Neural progenitor cell (in vitro differentiated cells): Measurements from ENCODE around the gene SYCN. TPM values are rescaled to one million over a fixed set of nuclear protein-coding genes. Genes with fewer than 3 reads are reported as not detected.

Experiments
- DNase-seq: peaks from one replicate; pipeline ENCODE4 v3.0.0-alpha.2; 2016; ENCODE audit warnings: low spot score
- H2AFZ ChIP-seq: fragments of 200-600 bp; sonication (generic); replicated peaks from 2 replicates; pipeline ENCODE4 v1.6.1; 2016; ENCODE audit warnings: antibody characterized with exemption
- H3F3A ChIP-seq: fragments of 200-600 bp; sonication (generic); 2 replicates; pipeline ENCODE4 v1.6.1; 2016; ENCODE audit warnings: antibody characterized with exemption, low read depth
- H3K27ac ChIP-seq: fragments of 200-600 bp; sonication (generic); 2 replicates; pipeline ENCODE4 v1.5.1; 2016; ENCODE audit warnings: mild to moderate bottlenecking
- H3K27me3 ChIP-seq: fragments of 200-600 bp; sonication (generic); 2 replicates; pipeline ENCODE4 v1.6.1; 2016; ENCODE audit warnings: mild to moderate bottlenecking, moderate library complexity
- H3K36me3 ChIP-seq: fragments of 200-600 bp; sonication (generic); 2 replicates; pipeline ENCODE4 v1.5.1; 2016
- H3K4me1 ChIP-seq: fragments of 200-600 bp; sonication (generic); 2 replicates; pipeline ENCODE4 v1.6.1; 2016; ENCODE audit warnings: mixed run types
- H3K4me2 ChIP-seq: fragments of 200-600 bp; sonication (generic); 2 replicates; pipeline ENCODE4 v1.6.1; 2016
- H3K4me3 ChIP-seq: fragments of 200-600 bp; sonication (generic); 2 replicates; pipeline ENCODE4 v1.5.1; 2016
- H3K79me2 ChIP-seq: fragments of 200-600 bp; sonication (generic); 2 replicates; pipeline ENCODE4 v1.6.1; 2016; ENCODE audit warnings: low read depth
- H3K9ac ChIP-seq: fragments of 200-600 bp; sonication (generic); 2 replicates; pipeline ENCODE4 v1.6.1; 2016
- H3K9me3 ChIP-seq: fragments of 200-600 bp; sonication (generic); 2 replicates; pipeline ENCODE4 v1.5.1; 2016; ENCODE audit warnings: low read depth
- H4K20me1 ChIP-seq: fragments of 200-600 bp; sonication (generic); 2 replicates; pipeline ENCODE4 v1.6.1; 2016; ENCODE audit warnings: low read depth
- H3K27ac Mint-ChIP-seq: 3 replicates; pipeline ENCODE4 v1.8.0; 2021; ENCODE audit warnings: mixed read lengths
- H3K27me3 Mint-ChIP-seq: 2 replicates; pipeline ENCODE4 v1.8.0; 2022; ENCODE audit warnings: low read depth, mild to moderate bottlenecking, inconsistent platforms, moderate library complexity, mixed read lengths; ENCODE audit not compliant: insufficient read depth
- H3K36me3 Mint-ChIP-seq: 3 replicates; pipeline ENCODE4 v1.8.0; 2021; ENCODE audit warnings: mixed read lengths
- H3K4me1 Mint-ChIP-seq: 3 replicates; pipeline ENCODE4 v1.8.0; 2021; ENCODE audit warnings: mixed read lengths
- H3K4me3 Mint-ChIP-seq: 3 replicates; pipeline ENCODE4 v1.8.0; 2021; ENCODE audit warnings: mild to moderate bottlenecking, moderate library complexity, mixed read lengths
- H3K9me3 Mint-ChIP-seq: 3 replicates; pipeline ENCODE4 v1.8.0; 2020; ENCODE audit warnings: mixed read lengths
- EZH2 ChIP-seq: fragments of 200-600 bp; sonication (generic); IDR thresholded peaks from 2 replicates; pipeline ENCODE4 v1.6.1; 2017; ENCODE audit warnings: antibody characterized with exemption, mild to moderate bottlenecking, moderate library complexity
- EZH2phosphoT487 ChIP-seq: fragments of 200-600 bp; sonication (generic); IDR thresholded peaks from 2 replicates; pipeline ENCODE4 v1.6.1; 2017; ENCODE audit warnings: antibody characterized with exemption
- total RNA-seq: library from RNA; depleted of rRNA; stranded (reverse); fragments of >200 nt; gene quantifications from 2 replicates; pipeline ENCODE4 v1.2.3, GENCODE V29; 2015; ENCODE audit warnings: low replicate concordance
- TF ChIP-seq, protein P1 (sequence below): fragments of 200-600 bp; sonication (generic); IDR thresholded peaks from 2 replicates; pipeline ENCODE4 v1.5.1; 2017; ENCODE audit warnings: antibody characterized with exemption, mild to moderate bottlenecking

Gene SYCN
- total RNA-seq, 1 donor from 2014 or later: not detected

DNA sequence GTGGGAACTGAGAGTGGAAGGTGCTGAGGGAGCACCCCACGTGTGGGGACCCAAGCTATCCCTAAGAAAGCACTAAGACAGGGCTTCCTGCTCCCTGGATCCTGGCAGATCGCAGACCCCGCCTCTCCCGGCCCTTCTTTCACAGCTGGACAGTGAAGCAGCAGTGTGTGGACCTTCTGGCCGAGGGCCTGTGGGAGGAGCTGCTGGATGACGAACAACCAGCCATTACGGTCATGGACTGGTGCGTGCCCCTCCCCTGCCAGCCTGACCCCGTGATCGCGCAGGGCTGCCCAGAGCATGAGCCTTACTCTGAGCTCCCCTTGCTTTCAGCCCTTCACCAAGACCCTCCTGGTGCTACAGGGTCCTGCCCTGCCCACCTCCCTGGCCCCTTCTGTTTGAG is 5.0 kb downstream of the SYCN start:
- no peak overlapping the region for H3K27ac Mint-ChIP-seq
- Histone ChIP-seq H3K27ac (no peak overlapping the region), H3K9ac (no peak overlapping the region), H3K27me3 (peaks cover 57% of the 10 kb centered on the region), H3K79me2 (no peaks in the 10 kb centered on the region), H3K9me3 (no peaks in the 10 kb centered on the region), H4K20me1 (no peaks in the 10 kb centered on the region), H3K4me1 (peaks cover 6% of the 10 kb centered on the region), H2AFZ (no peak overlapping the region), H3K4me3 (no peak overlapping the region), H3K4me2 (no peak overlapping the region), H3K36me3 (no peaks in the 10 kb centered on the region), H3F3A (peaks cover 17% of the 10 kb centered on the region)
- TF ChIP-seq EZH2 (no peak), EZH2phosphoT487 (no peak)
- TF ChIP-seq, protein P1, sequence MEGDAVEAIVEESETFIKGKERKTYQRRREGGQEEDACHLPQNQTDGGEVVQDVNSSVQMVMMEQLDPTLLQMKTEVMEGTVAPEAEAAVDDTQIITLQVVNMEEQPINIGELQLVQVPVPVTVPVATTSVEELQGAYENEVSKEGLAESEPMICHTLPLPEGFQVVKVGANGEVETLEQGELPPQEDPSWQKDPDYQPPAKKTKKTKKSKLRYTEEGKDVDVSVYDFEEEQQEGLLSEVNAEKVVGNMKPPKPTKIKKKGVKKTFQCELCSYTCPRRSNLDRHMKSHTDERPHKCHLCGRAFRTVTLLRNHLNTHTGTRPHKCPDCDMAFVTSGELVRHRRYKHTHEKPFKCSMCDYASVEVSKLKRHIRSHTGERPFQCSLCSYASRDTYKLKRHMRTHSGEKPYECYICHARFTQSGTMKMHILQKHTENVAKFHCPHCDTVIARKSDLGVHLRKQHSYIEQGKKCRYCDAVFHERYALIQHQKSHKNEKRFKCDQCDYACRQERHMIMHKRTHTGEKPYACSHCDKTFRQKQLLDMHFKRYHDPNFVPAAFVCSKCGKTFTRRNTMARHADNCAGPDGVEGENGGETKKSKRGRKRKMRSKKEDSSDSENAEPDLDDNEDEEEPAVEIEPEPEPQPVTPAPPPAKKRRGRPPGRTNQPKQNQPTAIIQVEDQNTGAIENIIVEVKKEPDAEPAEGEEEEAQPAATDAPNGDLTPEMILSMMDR: no peak
- no peaks in the 10 kb centered on the region for H3K9me3 Mint-ChIP-seq
- peaks cover 37% of the 10 kb centered on the region for H3K27me3 Mint-ChIP-seq
- no peak overlapping the region for H3K4me3 Mint-ChIP-seq
- H3K36me3 Mint-ChIP-seq: no peaks in the 10 kb centered on the region
- H3K4me1 Mint-ChIP-seq: peaks cover 33% of the 10 kb centered on the region
- peak; percentile 52 for DNase-seq

DNA sequence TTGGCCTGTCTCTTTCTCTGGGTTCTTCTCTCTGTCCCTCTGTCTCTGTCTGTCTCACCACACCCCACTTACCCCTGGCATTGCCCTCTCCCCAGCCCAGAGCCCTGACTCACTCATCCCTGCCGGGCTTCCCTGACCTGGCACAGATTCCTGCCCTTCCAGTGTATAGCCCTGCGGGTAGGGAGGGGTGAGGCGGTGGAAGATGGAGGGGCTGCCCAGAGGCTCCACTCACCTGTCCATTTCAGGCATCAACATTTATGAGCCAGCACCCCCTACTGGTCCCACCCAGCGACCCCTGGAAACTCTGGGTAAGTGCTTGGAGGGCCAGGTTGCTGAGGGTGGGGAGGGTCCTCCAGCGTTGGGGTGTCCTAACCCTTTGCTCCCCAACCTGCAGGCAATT is 6.3 kb downstream of the SYCN start:
- peak overlapping the region; percentile 62 for H3K4me3 Mint-ChIP-seq

DNA sequence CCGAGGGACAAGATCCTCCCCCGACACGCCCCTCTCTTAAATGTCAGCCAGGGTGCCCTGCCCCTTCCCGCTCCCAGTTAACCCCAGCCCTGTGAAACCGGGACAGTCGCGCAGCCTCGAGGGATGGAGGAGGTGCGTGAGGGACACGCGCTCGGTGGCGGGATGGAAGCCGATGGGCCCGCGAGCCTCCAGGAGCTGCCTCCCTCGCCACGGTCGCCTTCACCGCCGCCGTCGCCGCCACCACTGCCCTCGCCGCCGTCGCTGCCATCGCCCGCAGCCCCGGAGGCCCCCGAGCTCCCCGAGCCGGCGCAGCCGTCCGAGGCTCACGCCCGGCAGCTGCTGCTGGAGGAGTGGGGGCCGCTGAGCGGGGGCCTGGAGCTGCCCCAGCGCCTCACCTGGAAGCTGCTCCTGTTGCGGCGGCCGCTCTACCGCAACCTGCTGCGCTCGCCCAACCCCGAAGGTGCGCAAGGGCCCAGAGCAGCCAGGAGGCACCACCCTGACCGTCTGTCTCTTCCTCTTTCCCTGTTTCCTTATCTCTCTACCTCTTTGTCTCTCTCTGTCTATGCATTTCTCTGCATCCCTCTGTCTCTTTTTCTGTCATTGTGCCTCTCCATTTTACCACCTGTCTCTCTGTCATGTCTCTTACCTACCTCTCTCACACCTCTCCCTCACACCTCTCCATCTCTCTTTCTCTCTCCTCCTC is 7.1 kb downstream of the SYCN start, which contains the start of gene NCCRP1:
Gene NCCRP1, plus strand, starts transcription at position 105 of the 703 bp plus-strand sequence. Its CDS starts 19 bp downstream, at position 124.
- no peaks in the 10 kb centered on the region for H3K36me3 Mint-ChIP-seq
- Histone ChIP-seq H3K9me3 (no peaks in the 10 kb centered on the region), H4K20me1 (no peaks in the 10 kb centered on the region), H3K27me3 (peaks cover 45% of the 10 kb centered on the region), H3K79me2 (no peaks in the 10 kb centered on the region), H3K4me2 (peak within 1 kb of the TSS; percentile 86), H3K36me3 (no peaks in the 10 kb centered on the region), H3K4me1 (peaks cover 6% of the 10 kb centered on the region), H3K27ac (no peak within 1 kb of the TSS), H3K9ac (no peak within 1 kb of the TSS), H3F3A (peaks cover 17% of the 10 kb centered on the region), H3K4me3 (peak within 1 kb of the TSS; percentile 46), H2AFZ (peak within 1 kb of the TSS; percentile 82)
- H3K4me3 Mint-ChIP-seq: peak within 1 kb of the TSS; percentile 74
- H3K27me3 Mint-ChIP-seq: peaks cover 40% of the 10 kb centered on the region
- no peak within 1 kb of the TSS for H3K27ac Mint-ChIP-seq
- H3K4me1 Mint-ChIP-seq: peaks cover 40% of the 10 kb centered on the region
- DNase-seq: peak; percentile 84
- TF ChIP-seq EZH2 (peak; percentile 66), EZH2phosphoT487 (no peak)
- TF ChIP-seq, protein P1: no peak
- no peaks in the 10 kb centered on the region for H3K9me3 Mint-ChIP-seq

More for the DNA sequence above, 6.3 kb downstream of the SYCN start:
- H3K27ac ChIP-seq: no peak overlapping the region
- peaks cover 45% of the 10 kb centered on the region for H3K27me3 ChIP-seq
- H4K20me1 ChIP-seq: no peaks in the 10 kb centered on the region
- no peaks in the 10 kb centered on the region for H3K79me2 ChIP-seq
- H3K4me3 ChIP-seq: no peak overlapping the region
- H3K36me3 ChIP-seq: no peaks in the 10 kb centered on the region
- H3K4me2 ChIP-seq: no peak overlapping the region
- no peak for TF ChIP-seq EZH2phosphoT487
- TF ChIP-seq, protein P1: peak; percentile 25
- peaks cover 6% of the 10 kb centered on the region for H3K4me1 ChIP-seq
- DNase-seq: peak; percentile 23
- no peaks in the 10 kb centered on the region for H3K9me3 ChIP-seq
- Mint-ChIP-seq H3K36me3 (no peaks in the 10 kb centered on the region), H3K27ac (no peak overlapping the region), H3K4me1 (peaks cover 40% of the 10 kb centered on the region), H3K27me3 (peaks cover 40% of the 10 kb centered on the region), H3K9me3 (no peaks in the 10 kb centered on the region)
- H3K9ac ChIP-seq: no peak overlapping the region
- H3F3A ChIP-seq: peaks cover 17% of the 10 kb centered on the region
- H2AFZ ChIP-seq: no peak overlapping the region
